Peyer's patch (tissue), 4 donors: Measurements from ENCODE around the gene GREB1.

Experiments
- CTCF ChIP-seq, 6 experiments: fragments of 450-650 bp in 4 of 6; fragments of 200-600 bp in 2 of 6; sonication (generic) in 1 of 6; IDR thresholded peaks; one replicate each; pipeline ENCODE4 v1.5.1; 2017 to 2019; ENCODE audit warnings: antibody characterized with exemption in 6 of 6, mild to moderate bottlenecking in 3 of 6, moderate library complexity in 1 of 6
- POLR2A ChIP-seq, 2 donors: fragments of 450-650 bp; IDR thresholded peaks; one replicate each; pipeline ENCODE4 v1.5.1; 2017; ENCODE audit warnings: antibody characterized with exemption in 2 of 2, mild to moderate bottlenecking in 2 of 2, moderate library complexity in 2 of 2

- TF ChIP-seq POLR2A (IDR thresholded peaks at IDR 0.05), result no peak
- TF ChIP-seq CTCF (IDR thresholded peaks at IDR 0.05), result no peak
Measured at GRCh38 chr2:11624893-11625292, 91.0 kb downstream of the GREB1 start.
